DND-41 (cell line): ENCODE data around the gene NUDT1.

Source experiments
- EZH2 ChIP-seq: IDR thresholded peaks from 3 replicates; pipeline ENCODE4 v1.6.1; 2012; ENCODE audit warnings: borderline replicate concordance, low read depth, mild to moderate bottlenecking, moderate library complexity, low read length, inconsistent platforms; ENCODE audit not compliant: severe bottlenecking
- TF ChIP-seq, protein P1 (sequence below): IDR thresholded peaks from 2 replicates; pipeline ENCODE4 v1.5.1; 2012; ENCODE audit warnings: borderline replicate concordance, low read length, moderate library complexity, mild to moderate bottlenecking; ENCODE audit not compliant: poor library complexity, severe bottlenecking; ENCODE audit errors: extremely low read depth

- TF ChIP-seq EZH2 = no peak
- TF ChIP-seq, protein P1, sequence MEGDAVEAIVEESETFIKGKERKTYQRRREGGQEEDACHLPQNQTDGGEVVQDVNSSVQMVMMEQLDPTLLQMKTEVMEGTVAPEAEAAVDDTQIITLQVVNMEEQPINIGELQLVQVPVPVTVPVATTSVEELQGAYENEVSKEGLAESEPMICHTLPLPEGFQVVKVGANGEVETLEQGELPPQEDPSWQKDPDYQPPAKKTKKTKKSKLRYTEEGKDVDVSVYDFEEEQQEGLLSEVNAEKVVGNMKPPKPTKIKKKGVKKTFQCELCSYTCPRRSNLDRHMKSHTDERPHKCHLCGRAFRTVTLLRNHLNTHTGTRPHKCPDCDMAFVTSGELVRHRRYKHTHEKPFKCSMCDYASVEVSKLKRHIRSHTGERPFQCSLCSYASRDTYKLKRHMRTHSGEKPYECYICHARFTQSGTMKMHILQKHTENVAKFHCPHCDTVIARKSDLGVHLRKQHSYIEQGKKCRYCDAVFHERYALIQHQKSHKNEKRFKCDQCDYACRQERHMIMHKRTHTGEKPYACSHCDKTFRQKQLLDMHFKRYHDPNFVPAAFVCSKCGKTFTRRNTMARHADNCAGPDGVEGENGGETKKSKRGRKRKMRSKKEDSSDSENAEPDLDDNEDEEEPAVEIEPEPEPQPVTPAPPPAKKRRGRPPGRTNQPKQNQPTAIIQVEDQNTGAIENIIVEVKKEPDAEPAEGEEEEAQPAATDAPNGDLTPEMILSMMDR = no peak
These were observed 30.7 kb upstream of the NUDT1 start for GRCh38 chr7:2211259-2211880.
